ENCODE data around the gene SMAP1. TPM values are rescaled to one million over a fixed set of nuclear protein-coding genes. Genes with fewer than 3 reads are reported as not detected.
A peak's percentile ranks its signal among the peaks of the same experiment; 100 is the strongest.

Gene SMAP1
- total RNA-seq, 1 donor from 2014 or later, result 40.4 TPM

DNA sequence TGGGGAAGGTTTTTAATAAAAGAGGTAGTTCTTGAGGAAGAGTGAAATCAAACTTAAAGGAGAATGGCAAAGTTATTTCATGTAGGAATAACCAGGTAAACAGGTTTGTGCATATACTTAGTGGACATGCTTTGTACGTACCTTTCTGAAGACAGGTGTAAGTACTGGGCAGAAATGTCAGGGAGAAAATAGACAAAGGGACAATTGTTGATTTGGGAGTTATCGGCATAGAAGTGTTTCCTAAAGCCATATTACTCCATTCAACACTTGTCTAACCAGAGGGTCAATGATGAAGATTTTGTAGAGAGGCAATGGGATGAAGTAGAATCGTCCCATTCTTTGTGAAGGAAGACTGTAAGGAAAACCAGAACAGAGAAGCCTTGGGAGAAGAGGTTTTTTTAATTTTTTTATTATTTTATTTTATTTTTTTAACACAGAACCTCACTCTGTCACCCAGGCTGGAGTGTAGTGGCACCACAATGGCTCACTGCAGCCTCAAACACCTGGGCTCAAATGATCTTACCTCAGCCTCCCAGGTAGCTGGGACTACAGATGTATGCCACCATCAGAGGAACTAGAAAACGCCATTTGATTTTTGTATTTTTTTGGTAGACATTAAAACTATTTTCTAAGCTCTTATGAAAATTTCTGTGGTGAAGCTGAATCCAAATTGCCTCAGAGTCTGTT, 18.0 kb downstream of the SMAP1 start:
- no peak overlapping the region for H3K4me3 Mint-ChIP-seq (ENCODE audit: unreplicated experiment)
- no peaks in the 10 kb centered on the region for H3K27me3 Mint-ChIP-seq (ENCODE audit: unreplicated experiment)
- no peak overlapping the region for H3K27ac Mint-ChIP-seq (ENCODE audit: unreplicated experiment)
- H3K36me3 Mint-ChIP-seq (ENCODE audit: low read depth, unreplicated experiment), result no peaks in the 10 kb centered on the region
- DNase-seq (ENCODE audit: low spot score), result no peak
- H3K4me1 Mint-ChIP-seq (ENCODE audit: unreplicated experiment), result no peaks in the 10 kb centered on the region
- no peaks in the 10 kb centered on the region for H3K9me3 Mint-ChIP-seq (ENCODE audit: unreplicated experiment)
- no peak for TF ChIP-seq CTCF (IDR thresholded peaks at IDR 0.05; ENCODE audit: unreplicated experiment)

DNA sequence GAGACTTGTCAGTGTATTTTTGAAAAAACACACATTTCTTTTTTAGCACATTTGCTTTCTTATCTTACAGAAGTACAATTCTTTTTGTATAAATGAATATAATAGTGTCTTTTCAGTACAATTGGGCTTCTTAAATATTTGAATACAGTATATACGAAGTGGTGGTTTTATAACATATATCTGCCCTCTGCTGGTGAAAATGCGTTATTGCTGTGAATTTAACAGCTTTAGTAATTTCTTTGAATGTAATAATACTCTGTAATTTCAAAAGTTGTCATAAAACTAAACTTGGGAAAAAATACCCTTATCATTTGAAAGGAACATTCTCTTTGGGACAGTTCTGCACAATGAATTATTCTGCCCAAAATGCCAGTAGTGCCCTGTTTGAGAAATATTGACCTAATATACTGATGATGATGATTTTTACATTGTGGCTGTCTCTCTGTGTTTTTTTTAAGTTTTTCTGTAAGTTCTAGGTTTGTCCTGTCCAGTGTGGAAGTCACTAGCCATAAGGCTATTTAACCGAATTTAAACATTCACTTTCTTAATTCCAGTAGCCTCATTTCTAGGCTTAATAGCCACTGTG, 19.0 kb downstream of the SMAP1 start:
- Mint-ChIP-seq H3K36me3 (ENCODE audit: low read depth, unreplicated experiment) (no peaks in the 10 kb centered on the region), H3K27ac (ENCODE audit: unreplicated experiment) (no peak overlapping the region), H3K27me3 (ENCODE audit: unreplicated experiment) (no peaks in the 10 kb centered on the region), H3K9me3 (ENCODE audit: unreplicated experiment) (no peaks in the 10 kb centered on the region), H3K4me3 (ENCODE audit: unreplicated experiment) (no peak overlapping the region), H3K4me1 (ENCODE audit: unreplicated experiment) (no peaks in the 10 kb centered on the region)
- no peak for DNase-seq (ENCODE audit: low spot score)
- TF ChIP-seq CTCF (IDR thresholded peaks at IDR 0.05; ENCODE audit: unreplicated experiment), result peak; percentile 94

GRCh38 chr6:70693887-70694286, 26.2 kb downstream of the SMAP1 start:
- no peak overlapping the region for H3K4me3 Mint-ChIP-seq (ENCODE audit: unreplicated experiment)
- H3K27ac Mint-ChIP-seq (ENCODE audit: unreplicated experiment), result no peak overlapping the region
- H3K4me1 Mint-ChIP-seq (ENCODE audit: unreplicated experiment), result no peaks in the 10 kb centered on the region
- H3K9me3 Mint-ChIP-seq (ENCODE audit: unreplicated experiment), result no peaks in the 10 kb centered on the region
- no peak for DNase-seq (ENCODE audit: low spot score)
- H3K36me3 Mint-ChIP-seq (ENCODE audit: low read depth, unreplicated experiment), result no peaks in the 10 kb centered on the region
- H3K27me3 Mint-ChIP-seq (ENCODE audit: unreplicated experiment), result no peaks in the 10 kb centered on the region
- no peak for TF ChIP-seq CTCF (IDR thresholded peaks at IDR 0.05; ENCODE audit: unreplicated experiment)

DNA sequence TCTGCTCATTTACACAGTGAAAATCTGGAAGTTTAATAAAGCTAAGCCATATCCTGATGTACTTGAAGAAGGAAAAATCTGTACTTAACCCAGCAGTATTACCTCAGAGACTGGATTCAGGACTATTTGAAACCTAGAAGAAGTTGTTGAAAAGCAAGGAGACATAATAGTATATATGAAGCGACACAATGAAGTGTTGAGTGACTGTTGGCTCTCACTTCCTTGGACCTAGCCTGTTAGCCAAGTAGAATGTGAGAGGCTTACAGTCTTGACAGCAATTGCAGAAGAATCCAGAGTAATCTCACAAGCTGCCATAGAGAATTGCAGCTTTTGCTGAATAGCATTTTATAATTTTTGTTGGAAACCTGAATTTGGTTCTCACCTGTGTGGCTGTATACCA, 26.7 kb downstream of the SMAP1 start:
- H3K27me3 Mint-ChIP-seq (ENCODE audit: unreplicated experiment), result no peaks in the 10 kb centered on the region
- no peak for TF ChIP-seq CTCF (IDR thresholded peaks at IDR 0.05; ENCODE audit: unreplicated experiment)
- H3K4me1 Mint-ChIP-seq (ENCODE audit: unreplicated experiment), result no peaks in the 10 kb centered on the region
- no peaks in the 10 kb centered on the region for H3K36me3 Mint-ChIP-seq (ENCODE audit: low read depth, unreplicated experiment)
- DNase-seq (ENCODE audit: low spot score), result no peak
- H3K4me3 Mint-ChIP-seq (ENCODE audit: unreplicated experiment), result no peak overlapping the region
- H3K27ac Mint-ChIP-seq (ENCODE audit: unreplicated experiment), result no peak overlapping the region
- H3K9me3 Mint-ChIP-seq (ENCODE audit: unreplicated experiment), result no peaks in the 10 kb centered on the region
